ENCODE measurements around the gene LYG1.
A peak's percentile ranks its signal among the peaks of the same experiment; 100 is the strongest.
"Not testable (repeated sequence)": the region's sequence is repeated elsewhere in the genome, so short reads cannot be mapped to it uniquely, and the experiment has no call there.

The LYG1 gene

GRCh38 chr2:99299580-99299979 lies 1.4 kb downstream of the LYG1 start:
- no peak for TF ChIP-seq CTCF (IDR thresholded peaks at IDR 0.05; ENCODE audit: control insufficient read depth, insufficient read depth, low read depth, low read length, missing control alignments)
- DNase-seq (ENCODE audit: low read depth): no peak
- H3K4me3 ChIP-seq (ENCODE audit: control insufficient read depth, low read depth, low read length): no peak overlapping the region

- no peak overlapping the region for H3K4me3 ChIP-seq (ENCODE audit: control insufficient read depth, low read depth, low read length)
- no peak for DNase-seq (ENCODE audit: low read depth)
- no peak for TF ChIP-seq CTCF (IDR thresholded peaks at IDR 0.05; ENCODE audit: control insufficient read depth, insufficient read depth, low read depth, low read length, missing control alignments)
Measured at GRCh38 chr2:99297994-99298393, 3.0 kb downstream of the LYG1 start.

GRCh38 chr2:99285526-99285925 lies 15.5 kb downstream of the LYG1 start:
- TF ChIP-seq CTCF (IDR thresholded peaks at IDR 0.05; ENCODE audit: control insufficient read depth, insufficient read depth, low read depth, low read length, missing control alignments): no peak
- no peak overlapping the region for H3K4me3 ChIP-seq (ENCODE audit: control insufficient read depth, low read depth, low read length)

GRCh38 chr2:99279969-99280695 lies 20.9 kb downstream of the LYG1 start:
- H3K4me3 ChIP-seq (ENCODE audit: control insufficient read depth, low read depth, low read length): no peak overlapping the region
- no peak for TF ChIP-seq CTCF (IDR thresholded peaks at IDR 0.05; ENCODE audit: control insufficient read depth, insufficient read depth, low read depth, low read length, missing control alignments)
- DNase-seq (ENCODE audit: low read depth): no peak

More at GRCh38 chr2:99285526-99285925, 15.5 kb downstream of the LYG1 start:
- DNase-seq (ENCODE audit: low read depth): no peak

GRCh38 chr2:99278793-99279291 lies 22.2 kb downstream of the LYG1 start:
- no peak for TF ChIP-seq CTCF (IDR thresholded peaks at IDR 0.05; ENCODE audit: control insufficient read depth, insufficient read depth, low read depth, low read length, missing control alignments)
- DNase-seq (ENCODE audit: low read depth): peak; percentile 70
- no peak overlapping the region; the same call in 1 of the 2 replicates for H3K4me3 ChIP-seq (ENCODE audit: control insufficient read depth, low read depth, low read length)

GRCh38 chr2:99278195-99278765 lies 22.7 kb downstream of the LYG1 start:
- not testable (repeated sequence) for H3K4me3 ChIP-seq (ENCODE audit: control insufficient read depth, low read depth, low read length); DNase-seq (ENCODE audit: low read depth)

- TF ChIP-seq CTCF (IDR thresholded peaks at IDR 0.05; ENCODE audit: control insufficient read depth, insufficient read depth, low read depth, low read length, missing control alignments): no peak
- DNase-seq (ENCODE audit: low read depth): no peak
- H3K4me3 ChIP-seq (ENCODE audit: control insufficient read depth, low read depth, low read length): no peak overlapping the region
Measured at GRCh38 chr2:99275882-99276281, 25.1 kb downstream of the LYG1 start.

All from AG09309 (cell line).